Activated naive CD4-positive, alpha-beta T cell treated with anti-CD3 and anti-CD28 coated beads for 36 hours (primary cell): ENCODE data around the gene CTSW. TPM values are rescaled to one million over a fixed set of nuclear protein-coding genes. Genes with fewer than 3 reads are reported as not detected.

Experiments used
- CTCF ChIA-PET: fragments of 350-600 bp; sonication (Branson Sonifier 250); formaldehyde crosslinking; loops from one replicate; lab custom pipeline; 2021; ENCODE audit warnings: antibody characterized with exemption; lab: Charles Lee
- DNase-seq: peaks from one replicate; pipeline ENCODE4 v3.0.0-alpha.2; 2020
- H3K27ac Mint-ChIP-seq: one replicate; pipeline ENCODE4 v1.8.0; 2021; ENCODE audit warnings: mild to moderate bottlenecking, mixed read lengths
- H3K27me3 Mint-ChIP-seq: one replicate; pipeline ENCODE4 v1.8.0; 2021; ENCODE audit warnings: low read depth, mixed read lengths
- H3K36me3 Mint-ChIP-seq: one replicate; pipeline ENCODE4 v1.8.0; 2021; ENCODE audit warnings: low read depth, mixed read lengths
- H3K4me1 Mint-ChIP-seq: one replicate; pipeline ENCODE4 v1.8.0; 2021; ENCODE audit warnings: low read depth, mixed read lengths
- H3K4me3 Mint-ChIP-seq: one replicate; pipeline ENCODE4 v1.8.0; 2021; ENCODE audit warnings: mild to moderate bottlenecking, moderate library complexity, mixed read lengths
- H3K9me3 Mint-ChIP-seq: one replicate; pipeline ENCODE4 v1.8.0; 2021; ENCODE audit warnings: mixed read lengths
- intact Hi-C: fragments of 100-400 bp; cut with micrococcal nuclease; formaldehyde crosslinking; loops from one replicate; pipeline ENCODE4 v1.15.1; 2023
- total RNA-seq, 2 experiments: library from RNA; stranded (reverse); gene quantifications; one replicate each; pipeline ENCODE4 v1.2.3, GENCODE V29; 2021

CTSW gene
- total RNA-seq, 2 experiments from 2014 or later = 0.91 to 0.95 TPM

GRCh38 chr11:65900125-65900898, 20.7 kb downstream of the CTSW start, which contains the start of gene FOSL1:
Gene FOSL1 (minus strand): TSS chr11:65900388. CDS start chr11:65900339, 49 bp downstream.
- DNase-seq = peak; percentile 96
- H3K36me3 Mint-ChIP-seq = peaks cover 21% of the 10 kb centered on the region
- intact Hi-C loops = loop anchor here (1.0 kb wide), 7 partner anchors 12 to 285 kb away; partner anchors contain the start of genes C11orf68, DRAP1, FIBP and PCNX3
- peaks cover 2% of the 10 kb centered on the region for H3K27me3 Mint-ChIP-seq
- CTCF ChIA-PET = interaction anchor here (0.6 to 2.6 kb wide), 7 partner anchors 8 to 145 kb away, joined by 3 to 16 read pairs (median 4); partner anchors contain the start of genes CCDC85B and FIBP
- no peaks in the 10 kb centered on the region for H3K9me3 Mint-ChIP-seq
- peak within 1 kb of the TSS; percentile 79 for H3K27ac Mint-ChIP-seq
- H3K4me1 Mint-ChIP-seq = peaks cover 33% of the 10 kb centered on the region
- H3K4me3 Mint-ChIP-seq = peak within 1 kb of the TSS; percentile 83

DNA sequence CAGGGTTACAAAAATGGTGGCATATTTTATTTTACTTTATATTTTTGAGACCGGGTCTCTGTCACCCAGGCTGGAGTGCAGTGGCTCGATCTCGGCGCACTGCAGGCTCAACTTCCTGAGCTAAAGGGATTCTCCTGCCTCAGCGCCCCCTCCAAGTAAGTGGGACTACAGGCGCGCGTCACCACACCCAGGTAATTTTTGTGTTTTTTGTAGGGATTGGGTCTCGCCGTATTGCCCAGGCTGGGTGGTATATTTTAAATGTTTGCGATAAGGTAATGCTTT, 21.2 kb downstream of the CTSW start:
- H3K4me3 Mint-ChIP-seq = no peak overlapping the region
- no peaks in the 10 kb centered on the region for H3K9me3 Mint-ChIP-seq
- CTCF ChIA-PET = interaction anchor here (0.8 to 2.6 kb wide), 9 partner anchors 8 to 312 kb away, joined by 3 to 16 read pairs (median 4); partner anchors contain the start of genes CCDC85B and FIBP
- intact Hi-C loops = loop anchor here (1.0 kb wide), 7 partner anchors 13 to 286 kb away; partner anchors contain the start of genes C11orf68, DRAP1, FIBP and PCNX3
- H3K27ac Mint-ChIP-seq = no peak overlapping the region
- H3K36me3 Mint-ChIP-seq = peaks cover 17% of the 10 kb centered on the region
- DNase-seq = no peak
- H3K4me1 Mint-ChIP-seq = peaks cover 28% of the 10 kb centered on the region
- peaks cover 2% of the 10 kb centered on the region for H3K27me3 Mint-ChIP-seq

DNA sequence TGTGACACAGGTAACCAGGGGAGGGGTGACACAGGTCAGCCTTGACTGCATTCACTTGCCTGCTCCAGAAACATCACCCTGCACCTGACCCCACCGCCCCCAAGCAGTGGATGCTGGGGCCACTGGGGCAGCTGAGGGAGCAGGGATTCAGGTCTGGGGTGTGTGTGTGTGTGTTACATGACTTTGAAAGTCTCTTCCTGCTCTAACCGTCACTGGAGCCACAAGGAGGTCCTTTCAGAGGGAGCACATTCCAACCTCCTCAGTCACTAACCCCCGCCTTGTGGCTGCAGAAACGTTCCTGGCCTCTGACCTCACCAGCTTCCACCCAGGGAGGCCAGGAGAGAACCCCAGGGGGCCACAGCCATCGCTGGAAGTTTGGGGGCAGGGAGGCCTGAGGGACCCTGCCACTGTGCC, 23.4 kb downstream of the CTSW start:
- Mint-ChIP-seq H3K27ac (no peak overlapping the region), H3K4me3 (no peak overlapping the region), H3K36me3 (peaks cover 4% of the 10 kb centered on the region), H3K4me1 (peaks cover 8% of the 10 kb centered on the region), H3K27me3 (peaks cover 2% of the 10 kb centered on the region), H3K9me3 (no peaks in the 10 kb centered on the region)
- CTCF ChIA-PET = no interaction called here
- intact Hi-C loops = no loop called here
- DNase-seq = no peak

DNA sequence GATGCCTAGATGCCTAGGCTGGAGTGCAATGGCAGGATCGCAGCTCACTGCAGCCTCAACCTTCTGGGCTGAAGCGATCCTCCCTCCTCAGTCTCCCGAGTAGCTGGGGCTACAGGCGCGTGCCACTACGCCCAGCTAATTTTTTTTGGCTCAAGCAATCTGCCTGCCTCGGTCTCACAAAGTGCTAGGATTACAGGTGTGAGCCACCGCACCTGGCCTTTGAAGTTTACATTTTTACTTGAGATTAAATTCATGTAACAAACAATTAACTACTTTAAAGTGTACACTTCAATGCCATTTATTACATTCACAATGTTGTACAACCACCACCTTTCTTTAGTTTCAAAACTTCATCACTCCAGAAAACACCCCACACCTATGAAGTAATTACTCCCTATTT, 24.1 kb downstream of the CTSW start:
- CTCF ChIA-PET = interaction anchor here (1.0 kb wide), 1 partner anchor 20 kb away, joined by 4 read pairs; no protein-coding TSS in a partner anchor
- intact Hi-C loops = no loop called here

GRCh38 chr11:65906602-65907001, 27.0 kb downstream of the CTSW start:
- DNase-seq = no peak

More for the DNA sequence above, 24.1 kb downstream of the CTSW start:
- H3K36me3 Mint-ChIP-seq = peaks cover 3% of the 10 kb centered on the region
- DNase-seq = no peak
- no peaks in the 10 kb centered on the region for H3K9me3 Mint-ChIP-seq
- H3K27me3 Mint-ChIP-seq = peaks cover 2% of the 10 kb centered on the region
- no peak overlapping the region for H3K27ac Mint-ChIP-seq
- no peak overlapping the region for H3K4me3 Mint-ChIP-seq
- H3K4me1 Mint-ChIP-seq = peaks cover 5% of the 10 kb centered on the region

DNA sequence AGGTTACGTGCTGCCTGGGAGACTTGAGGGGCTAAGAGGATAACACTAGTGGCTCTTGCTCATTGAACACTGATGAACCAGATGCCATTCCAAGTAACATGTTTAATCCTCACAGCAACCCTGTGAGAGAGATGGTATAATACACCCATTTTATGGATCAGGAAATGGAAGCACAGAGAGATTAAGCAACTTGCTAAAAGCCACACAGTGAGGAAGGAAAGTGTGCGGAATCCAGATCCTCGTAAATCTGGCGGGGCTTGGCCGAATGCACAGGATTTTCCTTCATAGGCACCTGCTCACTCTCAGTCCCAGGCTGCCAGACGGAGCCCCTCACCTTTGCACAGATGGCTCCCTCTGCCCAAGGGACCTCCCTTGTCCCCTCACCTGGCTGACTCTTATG, 28.2 kb downstream of the CTSW start:
- Mint-ChIP-seq H3K27me3 (peaks cover 5% of the 10 kb centered on the region), H3K9me3 (no peaks in the 10 kb centered on the region), H3K4me3 (no peak overlapping the region), H3K27ac (no peak overlapping the region), H3K36me3 (no peaks in the 10 kb centered on the region), H3K4me1 (peaks cover 6% of the 10 kb centered on the region)
- intact Hi-C loops = no loop called here
- DNase-seq = no peak
- CTCF ChIA-PET = interaction anchor here (0.7 to 4.8 kb wide), 2 partner anchors 22 to 56 kb away, joined by 3 to 22 read pairs; no protein-coding TSS in a partner anchor

More at GRCh38 chr11:65906602-65907001, 27.0 kb downstream of the CTSW start:
- intact Hi-C loops = no loop called here
- no peaks in the 10 kb centered on the region for H3K9me3 Mint-ChIP-seq
- no peaks in the 10 kb centered on the region for H3K36me3 Mint-ChIP-seq
- H3K4me3 Mint-ChIP-seq = no peak overlapping the region
- H3K27ac Mint-ChIP-seq = no peak overlapping the region
- peaks cover 5% of the 10 kb centered on the region for H3K27me3 Mint-ChIP-seq
- CTCF ChIA-PET = interaction anchor here (1.6 to 4.8 kb wide), 2 partner anchors 16 to 21 kb away, joined by 6 to 22 read pairs; partner anchors contain the start of gene CCDC85B
- peaks cover 5% of the 10 kb centered on the region for H3K4me1 Mint-ChIP-seq

DNA sequence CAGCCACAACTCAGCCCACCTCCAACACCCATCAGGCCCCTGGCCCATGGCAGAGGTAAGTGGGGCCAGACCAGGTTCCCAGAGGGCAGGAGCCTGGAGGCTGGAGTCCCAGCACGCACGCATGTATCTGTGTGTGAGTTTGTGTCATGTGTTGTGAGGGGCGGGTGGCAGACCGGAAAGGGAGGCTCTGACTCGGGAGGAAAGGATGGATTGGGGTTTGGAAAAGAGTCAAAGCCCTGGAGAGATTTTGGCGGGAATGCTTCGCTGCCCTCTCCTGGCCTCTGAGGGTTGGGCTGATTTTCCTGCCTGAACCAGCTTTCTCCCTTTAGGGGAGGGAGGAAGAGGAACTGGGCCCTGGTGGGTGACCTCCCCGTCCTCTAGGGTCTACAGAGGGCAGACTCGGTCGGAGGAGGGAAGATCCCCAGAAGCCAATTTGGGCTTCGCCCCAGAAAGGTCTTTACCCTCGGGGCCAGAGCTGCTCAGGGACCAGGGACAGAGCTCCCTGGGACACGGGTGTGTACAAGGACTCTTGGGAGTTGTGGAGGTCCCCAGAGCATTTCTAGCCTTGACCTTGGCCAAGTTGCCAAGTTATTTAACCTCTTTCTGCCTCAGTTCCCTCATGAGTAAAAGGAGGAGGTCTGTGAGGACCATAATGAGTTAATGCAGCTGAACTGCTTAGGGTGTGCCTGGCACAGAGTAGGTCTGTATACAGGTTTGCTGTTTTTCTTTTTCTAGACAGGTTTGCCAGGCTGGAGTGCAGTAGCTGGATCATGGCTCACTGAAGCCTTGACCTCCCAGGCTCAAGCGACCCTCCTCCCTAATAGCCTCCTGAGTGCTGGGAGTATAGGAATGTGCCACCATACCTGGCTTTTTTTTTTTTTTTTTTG, 32.3 kb downstream of the CTSW start:
- intact Hi-C loops = loop anchor here (2.0 kb wide), 1 partner anchor 27 kb away; no protein-coding TSS in a partner anchor
- H3K36me3 Mint-ChIP-seq = no peaks in the 10 kb centered on the region
- no peaks in the 10 kb centered on the region for H3K9me3 Mint-ChIP-seq
- no peak for DNase-seq
- CTCF ChIA-PET = interaction anchor here (1.2 to 2.3 kb wide), 4 partner anchors 11 to 27 kb away, joined by 3 to 8 read pairs (median 4); partner anchors contain the start of genes CCDC85B and FIBP
- H3K27ac Mint-ChIP-seq = no peak overlapping the region
- no peak overlapping the region for H3K4me3 Mint-ChIP-seq
- H3K4me1 Mint-ChIP-seq = peaks cover 22% of the 10 kb centered on the region
- H3K27me3 Mint-ChIP-seq = peaks cover 3% of the 10 kb centered on the region

GRCh38 chr11:65912845-65913244, 33.2 kb downstream of the CTSW start:
- Mint-ChIP-seq H3K9me3 (no peaks in the 10 kb centered on the region), H3K27ac (no peak overlapping the region), H3K27me3 (peaks cover 3% of the 10 kb centered on the region), H3K4me3 (no peak overlapping the region), H3K36me3 (no peaks in the 10 kb centered on the region), H3K4me1 (peaks cover 26% of the 10 kb centered on the region)
- DNase-seq = no peak
- intact Hi-C loops = no loop called here
- CTCF ChIA-PET = interaction anchor here (1.2 to 2.3 kb wide), 4 partner anchors 12 to 28 kb away, joined by 3 to 8 read pairs (median 4); partner anchors contain the start of genes CCDC85B and FIBP

DNA sequence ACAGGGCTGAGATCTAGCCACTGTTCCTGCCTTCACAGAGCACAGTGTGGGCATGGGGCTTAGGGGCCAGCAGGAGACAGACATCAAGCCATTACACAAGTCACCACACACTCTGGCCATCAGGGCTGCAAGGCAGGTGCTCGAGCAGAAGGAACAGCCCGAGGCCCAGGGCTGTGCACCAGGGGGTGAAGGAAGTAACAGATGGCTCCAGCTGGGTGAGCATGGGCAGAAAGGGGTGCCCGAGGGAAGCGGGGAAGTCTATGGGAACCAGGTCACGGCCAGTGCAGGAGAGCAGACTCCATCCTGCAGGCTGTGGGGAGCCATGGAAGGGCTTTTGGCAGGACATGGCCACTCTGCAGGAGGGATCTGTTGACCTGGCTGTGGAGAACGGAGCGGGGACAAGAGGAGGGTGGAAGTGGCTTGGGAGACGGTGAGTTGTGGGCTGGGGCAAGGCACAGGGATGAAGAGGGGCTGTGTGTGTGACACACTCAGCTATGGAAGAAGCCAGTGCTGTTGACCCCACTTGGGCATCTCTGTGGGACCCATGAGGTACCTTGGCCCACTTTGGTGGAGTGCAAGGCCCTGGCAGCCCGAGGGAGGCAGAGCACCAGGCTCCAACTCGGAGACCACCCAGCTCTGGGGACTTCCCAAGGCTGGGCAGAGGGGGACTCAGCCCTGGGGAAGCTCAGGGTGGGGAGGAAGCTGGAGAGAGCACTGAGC, 35.6 kb downstream of the CTSW start:
- no peak overlapping the region for H3K4me3 Mint-ChIP-seq
- H3K27ac Mint-ChIP-seq = no peak overlapping the region
- H3K9me3 Mint-ChIP-seq = no peaks in the 10 kb centered on the region
- DNase-seq = no peak
- H3K36me3 Mint-ChIP-seq = peaks cover 1% of the 10 kb centered on the region
- no peaks in the 10 kb centered on the region for H3K27me3 Mint-ChIP-seq
- peaks cover 32% of the 10 kb centered on the region for H3K4me1 Mint-ChIP-seq
- intact Hi-C loops = loop anchor here (5.0 kb wide), 1 partner anchor 352 kb away; the partner anchor contains the start of gene RAB1B
- CTCF ChIA-PET = interaction anchor here (1.1 to 1.5 kb wide), 2 partner anchors 17 to 27 kb away, joined by 3 to 7 read pairs; partner anchors contain the start of gene FIBP

DNA sequence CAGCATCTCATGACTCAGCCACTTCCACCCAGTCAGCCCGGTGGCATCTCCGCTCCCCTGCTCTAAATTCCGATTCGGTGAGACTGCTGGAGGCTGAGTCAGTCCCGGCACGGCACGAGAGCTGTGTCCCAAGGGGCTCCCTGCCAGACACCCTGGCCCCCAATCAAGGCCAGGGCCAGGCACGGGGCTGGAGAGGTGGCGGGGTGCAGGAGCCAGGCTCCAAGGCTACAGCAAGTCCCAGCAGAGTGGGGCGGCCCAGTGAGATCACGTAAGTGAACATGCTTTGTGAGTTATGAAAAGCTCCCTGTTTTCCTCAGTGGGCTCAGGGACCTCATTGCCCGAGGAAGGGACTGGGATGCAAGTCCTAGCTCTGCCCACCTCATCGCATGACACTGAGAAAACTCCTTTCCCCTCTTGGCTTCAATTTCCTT, 36.2 kb downstream of the CTSW start:
- CTCF ChIA-PET = interaction anchor here (1.1 to 1.5 kb wide), 2 partner anchors 16 to 28 kb away, joined by 3 to 7 read pairs; partner anchors contain the start of gene FIBP
- no peaks in the 10 kb centered on the region for H3K9me3 Mint-ChIP-seq
- H3K27ac Mint-ChIP-seq = no peak overlapping the region
- intact Hi-C loops = loop anchor here (5.0 kb wide), 1 partner anchor 351 kb away; the partner anchor contains the start of gene RAB1B
- peak; percentile 30 for DNase-seq
- H3K4me1 Mint-ChIP-seq = peaks cover 37% of the 10 kb centered on the region
- H3K36me3 Mint-ChIP-seq = peaks cover 1% of the 10 kb centered on the region
- H3K27me3 Mint-ChIP-seq = no peaks in the 10 kb centered on the region
- H3K4me3 Mint-ChIP-seq = no peak overlapping the region

DNA sequence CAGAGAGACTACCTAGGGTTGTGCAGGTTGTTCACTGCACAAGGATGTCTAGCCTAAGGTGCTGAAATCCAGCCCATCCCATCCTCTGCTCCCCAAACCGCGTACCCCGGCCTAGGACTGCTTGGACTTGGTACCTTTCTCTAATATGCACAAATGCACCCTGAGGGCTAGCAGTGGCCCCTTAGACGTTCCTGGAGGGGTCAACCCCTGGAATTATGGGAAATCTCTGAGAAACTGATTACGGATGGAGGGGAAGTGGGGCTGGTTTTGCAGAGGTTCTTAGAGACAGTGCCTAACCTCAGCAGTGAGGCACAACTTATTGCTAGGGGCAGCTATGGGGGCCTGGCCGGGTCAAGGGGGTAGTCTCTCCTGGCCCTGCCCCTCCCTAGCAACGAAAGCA, 36.8 kb downstream of the CTSW start:
- CTCF ChIA-PET = interaction anchor here (1.5 kb wide), 1 partner anchor 16 kb away, joined by 7 read pairs; no protein-coding TSS in a partner anchor

More for the DNA sequence above, 36.8 kb downstream of the CTSW start:
- Mint-ChIP-seq H3K4me1 (peaks cover 38% of the 10 kb centered on the region), H3K4me3 (peak overlapping the region; percentile 52), H3K9me3 (no peaks in the 10 kb centered on the region), H3K27ac (no peak overlapping the region), H3K27me3 (no peaks in the 10 kb centered on the region), H3K36me3 (peaks cover 1% of the 10 kb centered on the region)
- intact Hi-C loops = loop anchor here (5.0 kb wide), 1 partner anchor 351 kb away; the partner anchor contains the start of gene RAB1B
- DNase-seq = no peak
